Activated CD4-positive, CD25-positive, alpha-beta regulatory T cell (primary cell): ENCODE data around the gene BICC1.

ENCODE experiments used
- DNase-seq, 4 experiments: peaks; one replicate each; lab custom pipeline; 2025; lab: John Stamatoyannopoulos, UW

BICC1 gene

GRCh38 chr10:58867683-58868082 is 355.0 kb downstream of the BICC1 start:
- DNase-seq = no peak

- no peak for DNase-seq
These were observed 356.2 kb downstream of the BICC1 start for GRCh38 chr10:58868736-58869435.

GRCh38 chr10:58870070-58870469 is 357.4 kb downstream of the BICC1 start:
- no peak for DNase-seq

GRCh38 chr10:58873161-58873560 is 360.5 kb downstream of the BICC1 start:
- no peak for DNase-seq
